ENCODE results near the gene GSX2.
"Not testable (repeated sequence)": the region's sequence is repeated elsewhere in the genome, so short reads cannot be mapped to it uniquely, and the experiment has no call there.

GSX2 gene

GRCh38 chr4:54099748-54100574 is at the start of gene GSX2:
Gene GSX2, plus strand, starts transcription at chr4:54100163. Its CDS starts 182 bp downstream, at chr4:54100345.
- H3K4me3 ChIP-seq (ENCODE audit: low read length): peak within 1 kb of the TSS; percentile 12; the same call in 1 of the 2 replicates

GRCh38 chr4:54050214-54050904 is 49.6 kb upstream of the GSX2 start:
- TF ChIP-seq ZNF274 (IDR thresholded peaks at IDR 0.05; ENCODE audit: low read depth, low read length): no peak
- no peak overlapping the region for H3K4me3 ChIP-seq (ENCODE audit: low read length)

More at GRCh38 chr4:54099748-54100574, at the start of gene GSX2:
- TF ChIP-seq ZNF274 (IDR thresholded peaks at IDR 0.05; ENCODE audit: low read depth, low read length): no peak

GRCh38 chr4:54053322-54053721 is 46.6 kb upstream of the GSX2 start:
- H3K4me3 ChIP-seq (ENCODE audit: low read length): not testable (repeated sequence)

GRCh38 chr4:54054501-54054900 is 45.5 kb upstream of the GSX2 start:
- TF ChIP-seq ZNF274 (IDR thresholded peaks at IDR 0.05; ENCODE audit: low read depth, low read length): no peak
- H3K4me3 ChIP-seq (ENCODE audit: low read length): no peak overlapping the region

GRCh38 chr4:54055494-54055893 is 44.5 kb upstream of the GSX2 start:
- no peak overlapping the region for H3K4me3 ChIP-seq (ENCODE audit: low read length)
- TF ChIP-seq ZNF274 (IDR thresholded peaks at IDR 0.05; ENCODE audit: low read depth, low read length): no peak

- no peak overlapping the region for H3K4me3 ChIP-seq (ENCODE audit: low read length)
Observed at GRCh38 chr4:54056360-54056759, 43.6 kb upstream of the GSX2 start.

GRCh38 chr4:54058171-54058570 is 41.8 kb upstream of the GSX2 start:
- no peak overlapping the region for H3K4me3 ChIP-seq (ENCODE audit: low read length)
- no peak for TF ChIP-seq ZNF274 (IDR thresholded peaks at IDR 0.05; ENCODE audit: low read depth, low read length)

More at GRCh38 chr4:54056360-54056759, 43.6 kb upstream of the GSX2 start:
- TF ChIP-seq ZNF274 (IDR thresholded peaks at IDR 0.05; ENCODE audit: low read depth, low read length): no peak

GRCh38 chr4:54060116-54060515 is 39.8 kb upstream of the GSX2 start:
- no peak for TF ChIP-seq ZNF274 (IDR thresholded peaks at IDR 0.05; ENCODE audit: low read depth, low read length)
- H3K4me3 ChIP-seq (ENCODE audit: low read length): no peak overlapping the region

- TF ChIP-seq ZNF274 (IDR thresholded peaks at IDR 0.05; ENCODE audit: low read depth, low read length): no peak
- H3K4me3 ChIP-seq (ENCODE audit: low read length): no peak overlapping the region; the same call in 1 of the 2 replicates
Observed at GRCh38 chr4:54061067-54061466, 38.9 kb upstream of the GSX2 start.

- no peak overlapping the region; the same call in 1 of the 2 replicates for H3K4me3 ChIP-seq (ENCODE audit: low read length)
- TF ChIP-seq ZNF274 (IDR thresholded peaks at IDR 0.05; ENCODE audit: low read depth, low read length): no peak
Observed at GRCh38 chr4:54061873-54062272, 38.1 kb upstream of the GSX2 start.

- peak overlapping the region; percentile 83; the same call in 1 of the 2 replicates for H3K4me3 ChIP-seq (ENCODE audit: low read length)
- no peak for TF ChIP-seq ZNF274 (IDR thresholded peaks at IDR 0.05; ENCODE audit: low read depth, low read length)
Observed at GRCh38 chr4:54062392-54062791, 37.6 kb upstream of the GSX2 start.

- H3K4me3 ChIP-seq (ENCODE audit: low read length): peak overlapping the region; percentile 83
- TF ChIP-seq ZNF274 (IDR thresholded peaks at IDR 0.05; ENCODE audit: low read depth, low read length): no peak
Observed at GRCh38 chr4:54063229-54063628, 36.7 kb upstream of the GSX2 start.

- TF ChIP-seq ZNF274 (IDR thresholded peaks at IDR 0.05; ENCODE audit: low read depth, low read length): no peak
- peak overlapping the region; percentile 83 for H3K4me3 ChIP-seq (ENCODE audit: low read length)
Observed at GRCh38 chr4:54063737-54064316, 36.1 kb upstream of the GSX2 start.

GRCh38 chr4:54064317-54065111 is 35.4 kb upstream of the GSX2 start, which contains the start of gene CHIC2:
Gene CHIC2, minus strand, starts transcription at chr4:54064605. Its CDS starts 305 bp downstream, at chr4:54064300.
- peak within 1 kb of the TSS; percentile 83 for H3K4me3 ChIP-seq (ENCODE audit: low read length)
- TF ChIP-seq ZNF274 (IDR thresholded peaks at IDR 0.05; ENCODE audit: low read depth, low read length): no peak

Data from GM08714 (cell line).